Bronchial epithelial cell (primary cell): Measurements from ENCODE around the gene AGPS. TPM values are rescaled to one million over a fixed set of nuclear protein-coding genes. Genes with fewer than 3 reads are reported as not detected.

Experiments
- DNase-seq: peaks from one replicate; pipeline ENCODE4 v3.0.0-alpha.2; 2010; ENCODE audit warnings: low read depth
- FAIRE-seq: peaks from 2 replicates; lab custom pipeline; 2011; peaks lifted over from hg19 to GRCh38; lab: Jason Lieb, UNC
- H3K27me3 ChIP-seq: 2 replicates; pipeline ENCODE4 v1.5.1; 2011; ENCODE audit warnings: low read length; ENCODE audit not compliant: control insufficient read depth, insufficient read depth
- H3K36me3 ChIP-seq: 2 replicates; pipeline ENCODE4 v1.5.1; 2011; ENCODE audit warnings: low read length; ENCODE audit not compliant: control insufficient read depth, insufficient read depth
- H3K4me3 ChIP-seq: 2 replicates; pipeline ENCODE4 v1.5.1; 2011; ENCODE audit warnings: mild to moderate bottlenecking, low read depth, low read length, control low read depth
- CTCF ChIP-seq: IDR thresholded peaks from 2 replicates; pipeline ENCODE4 v1.5.1; 2011; ENCODE audit warnings: mild to moderate bottlenecking, moderate library complexity, low read length, control low read depth, inconsistent platforms; ENCODE audit not compliant: insufficient read depth, severe bottlenecking
- total RNA-seq: library from RNA; depleted of rRNA; stranded (reverse); fragments of >200 nt; gene quantifications from 2 replicates; pipeline ENCODE4 v1.2.1, GENCODE V29; 2014

The AGPS gene
- total RNA-seq, 1 donor from 2014 or later = 34.8 TPM

- no peak overlapping the region for H3K4me3 ChIP-seq
- TF ChIP-seq CTCF = no peak
- H3K27me3 ChIP-seq = no peaks in the 10 kb centered on the region
- DNase-seq = no peak
- FAIRE-seq = no peak
- H3K36me3 ChIP-seq = no peaks in the 10 kb centered on the region
These were observed 73.0 kb downstream of the AGPS start for GRCh38 chr2:177465400-177466138.

GRCh38 chr2:177466337-177467195, 74.0 kb downstream of the AGPS start:
- Histone ChIP-seq H3K4me3 (no peak overlapping the region), H3K27me3 (no peaks in the 10 kb centered on the region), H3K36me3 (no peaks in the 10 kb centered on the region)
- no peak for TF ChIP-seq CTCF
- FAIRE-seq = no peak
- DNase-seq = no peak

- no peak for TF ChIP-seq CTCF
- FAIRE-seq (no peak), DNase-seq (peak; percentile 68)
These were observed 75.1 kb downstream of the AGPS start for GRCh38 chr2:177467646-177468045.

GRCh38 chr2:177471990-177472389, 79.4 kb downstream of the AGPS start:
- DNase-seq = no peak

More at GRCh38 chr2:177467646-177468045, 75.1 kb downstream of the AGPS start:
- Histone ChIP-seq H3K27me3 (no peaks in the 10 kb centered on the region), H3K4me3 (no peak overlapping the region), H3K36me3 (no peaks in the 10 kb centered on the region)

GRCh38 chr2:177474301-177474700, 81.7 kb downstream of the AGPS start:
- TF ChIP-seq CTCF = no peak
- DNase-seq (peak; percentile 76), FAIRE-seq (no peak)
- Histone ChIP-seq H3K27me3 (no peaks in the 10 kb centered on the region), H3K4me3 (no peak overlapping the region), H3K36me3 (no peaks in the 10 kb centered on the region)

More at GRCh38 chr2:177471990-177472389, 79.4 kb downstream of the AGPS start:
- no peak overlapping the region for H3K4me3 ChIP-seq
- FAIRE-seq = no peak
- no peaks in the 10 kb centered on the region for H3K27me3 ChIP-seq
- TF ChIP-seq CTCF = no peak
- H3K36me3 ChIP-seq = no peaks in the 10 kb centered on the region
